GM23248 (cell line): ENCODE data around the gene SSUH2. TPM values are rescaled to one million over a fixed set of nuclear protein-coding genes. Genes with fewer than 3 reads are reported as not detected.

ENCODE experiments used
- DNase-seq: peaks from one replicate; pipeline ENCODE4 v3.0.0-alpha.2; 2015
- H2AFZ ChIP-seq: fragments of 200-600 bp; sonication (generic); 2 replicates; pipeline ENCODE4 v1.6.1; 2016; ENCODE audit warnings: antibody characterized with exemption
- H3F3A ChIP-seq: fragments of 200-600 bp; sonication (generic); 2 replicates; pipeline ENCODE4 v1.6.1; 2016; ENCODE audit warnings: mild to moderate bottlenecking, antibody characterized with exemption, mixed run types; ENCODE audit not compliant: insufficient read depth
- H3K27ac ChIP-seq: fragments of 200-600 bp; sonication (generic); 2 replicates; pipeline ENCODE4 v1.5.1; 2016; ENCODE audit warnings: mild to moderate bottlenecking
- H3K27me3 ChIP-seq: fragments of 200-600 bp; sonication (generic); replicated peaks from 2 replicates; pipeline ENCODE4 v1.6.1; 2016; ENCODE audit warnings: mild to moderate bottlenecking; ENCODE audit not compliant: insufficient read depth
- H3K36me3 ChIP-seq: fragments of 200-600 bp; sonication (generic); 2 replicates; pipeline ENCODE4 v1.6.1; 2016; ENCODE audit warnings: low read depth, mild to moderate bottlenecking
- H3K4me1 ChIP-seq: fragments of 200-600 bp; sonication (generic); 2 replicates; pipeline ENCODE4 v1.6.1; 2016; ENCODE audit warnings: mild to moderate bottlenecking; ENCODE audit not compliant: insufficient read depth
- H3K4me2 ChIP-seq: fragments of 200-600 bp; sonication (generic); one replicate; pipeline ENCODE4 v1.6.1; 2016; ENCODE audit warnings: mild to moderate bottlenecking; ENCODE audit not compliant: unreplicated experiment
- H3K4me3 ChIP-seq: fragments of 200-600 bp; sonication (generic); 2 replicates; pipeline ENCODE4 v1.5.1; 2016; ENCODE audit warnings: mild to moderate bottlenecking
- H3K79me2 ChIP-seq: fragments of 200-600 bp; sonication (generic); 2 replicates; pipeline ENCODE4 v1.6.1; 2016; ENCODE audit warnings: mild to moderate bottlenecking; ENCODE audit not compliant: insufficient read depth
- H3K9ac ChIP-seq: fragments of 200-600 bp; sonication (generic); 2 replicates; pipeline ENCODE4 v1.6.1; 2016; ENCODE audit warnings: mild to moderate bottlenecking
- H3K9me2 ChIP-seq: fragments of 200-600 bp; sonication (generic); 2 replicates; pipeline ENCODE4 v1.6.1; 2016; ENCODE audit warnings: mixed run types, mild to moderate bottlenecking, moderate library complexity; ENCODE audit not compliant: insufficient read depth
- H3K9me3 ChIP-seq: fragments of 200-600 bp; sonication (generic); one replicate; pipeline ENCODE4 v1.6.1; 2017; ENCODE audit warnings: low read depth
- H4K20me1 ChIP-seq: fragments of 200-600 bp; sonication (generic); 2 replicates; pipeline ENCODE4 v1.6.0; 2016; ENCODE audit not compliant: insufficient read depth
- EZH2 ChIP-seq: fragments of 200-600 bp; sonication (generic); IDR thresholded peaks from 2 replicates; pipeline ENCODE4 v1.6.1; 2018; ENCODE audit warnings: antibody characterized with exemption, mild to moderate bottlenecking; ENCODE audit not compliant: insufficient read depth, poor library complexity, severe bottlenecking
- EZH2phosphoT487 ChIP-seq: fragments of 200-600 bp; sonication (generic); IDR thresholded peaks from 2 replicates; pipeline ENCODE4 v1.6.1; 2018; ENCODE audit warnings: antibody characterized with exemption, moderate library complexity, mild to moderate bottlenecking, low read depth; ENCODE audit not compliant: insufficient read depth
- WGBS, 2 experiments: methylation state at CpG; one replicate each; pipeline ENCODE4 v1.1.6; 2015 to 2017; ENCODE audit warnings: low lambda C conversion rate in 2 of 2, low coverage in 1 of 2; ENCODE audit errors: missing lambda C conversion rate in 2 of 2; 5-methylcytosine and 5-hydroxymethylcytosine counted together
- in situ Hi-C: fragments of 300-500 bp; cut with MboI; formaldehyde crosslinking; loops from 2 replicates; pipeline ENCODE4 v1.15.0; 2020
- polyA plus RNA-seq: library from polyadenylated mRNA; unstranded; fragments of >200 nt; fragmentation: Nextera tagmentation; extraction: Ambion mirVana; gene quantifications from 2 replicates; pipeline ENCODE4 v1.2.1, GENCODE V29; 2016
- total RNA-seq: library from RNA; depleted of rRNA; stranded (reverse); fragments of >200 nt; shearing (Covaris generic); gene quantifications from 2 replicates; pipeline ENCODE4 v1.2.3, GENCODE V29; 2014

SSUH2 gene
- total and polyA plus RNA-seq, 2 experiments from 2014 or later: 0.18 to 0.76 TPM

- no peak for DNase-seq
- H3K27me3 ChIP-seq: no peaks in the 10 kb centered on the region
- no peak overlapping the region for H3K9ac ChIP-seq
- TF ChIP-seq EZH2: no peak
- TF ChIP-seq EZH2phosphoT487: no peak
- H4K20me1 ChIP-seq: no peaks in the 10 kb centered on the region
- no peaks in the 10 kb centered on the region for H3K9me3 ChIP-seq
- no peaks in the 10 kb centered on the region for H3K36me3 ChIP-seq
- no peaks in the 10 kb centered on the region for H3K79me2 ChIP-seq
- H3K9me2 ChIP-seq: no peaks in the 10 kb centered on the region
- 88 to 89% methylated on average over 4 of the region's 4 CpGs for WGBS, 2 experiments
- H2AFZ ChIP-seq: no peak overlapping the region
- no peak overlapping the region for H3K4me3 ChIP-seq
- H3K4me2 ChIP-seq: no peak overlapping the region
- in situ Hi-C loops: no loop called here
- peaks cover 9% of the 10 kb centered on the region; the same call in 1 of the 2 replicates for H3K4me1 ChIP-seq
- H3F3A ChIP-seq: peaks cover 11% of the 10 kb centered on the region; the same call in 1 of the 2 replicates
- H3K27ac ChIP-seq: no peak overlapping the region
Measured at GRCh38 chr3:8659242-8659641, 14.6 kb upstream of the SSUH2 start.

- Histone ChIP-seq H3K4me3 (no peak overlapping the region), H3K9me3 (no peaks in the 10 kb centered on the region), H3K27ac (no peak overlapping the region), H3K27me3 (no peaks in the 10 kb centered on the region), H3K4me1 (peaks cover 9% of the 10 kb centered on the region; the same call in 1 of the 2 replicates), H3K4me2 (no peak overlapping the region), H3F3A (peaks cover 11% of the 10 kb centered on the region; the same call in 1 of the 2 replicates), H2AFZ (no peak overlapping the region), H4K20me1 (no peaks in the 10 kb centered on the region), H3K79me2 (no peaks in the 10 kb centered on the region), H3K9ac (no peak overlapping the region), H3K9me2 (no peaks in the 10 kb centered on the region), H3K36me3 (no peaks in the 10 kb centered on the region)
- in situ Hi-C loops: no loop called here
- 66 to 67% methylated on average over 12 of the region's 12 CpGs for WGBS, 2 experiments
- TF ChIP-seq EZH2 (no peak), EZH2phosphoT487 (no peak)
- no peak for DNase-seq
Measured at GRCh38 chr3:8658306-8659212, 14.0 kb upstream of the SSUH2 start.

- no peak overlapping the region for H3K4me3 ChIP-seq
- H3F3A ChIP-seq: peaks cover 11% of the 10 kb centered on the region; the same call in 1 of the 2 replicates
- 79% methylated on average over 8 of the region's 8 CpGs for WGBS, 2 experiments
- no peaks in the 10 kb centered on the region for H3K79me2 ChIP-seq
- no peak overlapping the region for H3K4me2 ChIP-seq
- TF ChIP-seq EZH2 (no peak), EZH2phosphoT487 (no peak)
- H3K36me3 ChIP-seq: no peaks in the 10 kb centered on the region
- H3K9ac ChIP-seq: no peak overlapping the region
- H3K27me3 ChIP-seq: 0 out of 2 replicates have a peak, but pooled peaks cover under 1% of the 10 kb centered on the region
- H3K27ac ChIP-seq: no peak overlapping the region
- in situ Hi-C loops: no loop called here
- H3K4me1 ChIP-seq: peaks cover 9% of the 10 kb centered on the region; the same call in 1 of the 2 replicates
- H2AFZ ChIP-seq: no peak overlapping the region
- no peaks in the 10 kb centered on the region for H3K9me2 ChIP-seq
- no peaks in the 10 kb centered on the region for H4K20me1 ChIP-seq
- no peak for DNase-seq
- H3K9me3 ChIP-seq: no peaks in the 10 kb centered on the region
Measured at GRCh38 chr3:8657804-8658305, 13.3 kb upstream of the SSUH2 start.

- Histone ChIP-seq H3K27me3 (peaks cover 11% of the 10 kb centered on the region; the same call in 1 of the 2 replicates), H3K79me2 (no peaks in the 10 kb centered on the region), H3K4me3 (no peak overlapping the region), H3K9me2 (no peaks in the 10 kb centered on the region), H3K9ac (no peak overlapping the region), H3K36me3 (no peaks in the 10 kb centered on the region), H3K27ac (no peak overlapping the region), H3K4me1 (peaks cover 9% of the 10 kb centered on the region; the same call in 1 of the 2 replicates), H3K4me2 (no peak overlapping the region), H4K20me1 (no peaks in the 10 kb centered on the region), H3F3A (peaks cover 11% of the 10 kb centered on the region; the same call in 1 of the 2 replicates), H3K9me3 (no peaks in the 10 kb centered on the region), H2AFZ (no peak overlapping the region)
- WGBS, 2 experiments: 87 to 93% methylated on average over 8 of the region's 8 CpGs
- TF ChIP-seq EZH2: no peak
- TF ChIP-seq EZH2phosphoT487: no peak
- DNase-seq: no peak
- in situ Hi-C loops: no loop called here
Measured at GRCh38 chr3:8656240-8656639, 11.6 kb upstream of the SSUH2 start.
